ENCODE results near the gene MALRD1.

DNA sequence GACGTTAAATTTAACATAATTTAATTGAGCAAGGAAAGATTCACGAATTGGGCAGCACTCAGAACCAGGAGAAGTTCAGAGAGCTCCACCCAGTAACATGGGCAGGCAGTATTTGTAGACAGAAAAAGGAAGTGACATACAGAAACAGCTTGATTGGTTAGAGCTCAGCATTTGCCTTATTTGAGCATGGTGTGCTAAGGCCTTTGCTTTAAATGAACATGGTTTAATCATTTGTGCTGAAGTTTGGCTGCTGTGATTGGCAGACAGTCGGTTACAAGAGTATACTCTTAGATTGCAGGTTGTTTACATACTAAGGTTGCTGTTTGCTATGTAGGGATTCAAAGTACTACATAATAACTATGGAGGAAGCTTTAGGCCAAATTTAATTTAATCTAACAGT, 199.2 kb downstream of the MALRD1 start:
- TF ChIP-seq, protein P1, sequence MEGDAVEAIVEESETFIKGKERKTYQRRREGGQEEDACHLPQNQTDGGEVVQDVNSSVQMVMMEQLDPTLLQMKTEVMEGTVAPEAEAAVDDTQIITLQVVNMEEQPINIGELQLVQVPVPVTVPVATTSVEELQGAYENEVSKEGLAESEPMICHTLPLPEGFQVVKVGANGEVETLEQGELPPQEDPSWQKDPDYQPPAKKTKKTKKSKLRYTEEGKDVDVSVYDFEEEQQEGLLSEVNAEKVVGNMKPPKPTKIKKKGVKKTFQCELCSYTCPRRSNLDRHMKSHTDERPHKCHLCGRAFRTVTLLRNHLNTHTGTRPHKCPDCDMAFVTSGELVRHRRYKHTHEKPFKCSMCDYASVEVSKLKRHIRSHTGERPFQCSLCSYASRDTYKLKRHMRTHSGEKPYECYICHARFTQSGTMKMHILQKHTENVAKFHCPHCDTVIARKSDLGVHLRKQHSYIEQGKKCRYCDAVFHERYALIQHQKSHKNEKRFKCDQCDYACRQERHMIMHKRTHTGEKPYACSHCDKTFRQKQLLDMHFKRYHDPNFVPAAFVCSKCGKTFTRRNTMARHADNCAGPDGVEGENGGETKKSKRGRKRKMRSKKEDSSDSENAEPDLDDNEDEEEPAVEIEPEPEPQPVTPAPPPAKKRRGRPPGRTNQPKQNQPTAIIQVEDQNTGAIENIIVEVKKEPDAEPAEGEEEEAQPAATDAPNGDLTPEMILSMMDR (IDR thresholded peaks at IDR 0.05), result no peak
- no peak for TF ChIP-seq EZH2phosphoT487 (IDR thresholded peaks at IDR 0.05)

All from neural progenitor cell (in vitro differentiated cells).